ENCODE results near the gene SLC6A11.

SLC6A11 gene

GRCh38 chr3:10986592-10986991 is 170.6 kb downstream of the SLC6A11 start:
- Histone ChIP-seq H3K27me3 (ENCODE audit: insufficient read depth, low read length) (no peaks in the 10 kb centered on the region), H3K79me2 (ENCODE audit: insufficient read depth, low read length) (no peaks in the 10 kb centered on the region), H2AFZ (ENCODE audit: low read length) (no peak overlapping the region), H3K9ac (ENCODE audit: low read length) (no peak overlapping the region), H3K9me2 (ENCODE audit: low read depth, low read length) (no peaks in the 10 kb centered on the region), H3K4me3 (ENCODE audit: low read depth, low read length, poor library complexity, severe bottlenecking) (no peak overlapping the region), H4K20me1 (ENCODE audit: insufficient read depth, low read length) (no peaks in the 10 kb centered on the region), H3K36me3 (ENCODE audit: insufficient read depth, low read length) (no peaks in the 10 kb centered on the region), H3K4me1 (ENCODE audit: insufficient read depth, low read length, severe bottlenecking) (no peaks in the 10 kb centered on the region), H3K9me3 (ENCODE audit: low read length) (no peaks in the 10 kb centered on the region), H3K4me2 (ENCODE audit: low read length) (no peak overlapping the region), H3F3A (ENCODE audit: insufficient read depth, low read length) (no peaks in the 10 kb centered on the region), H3K27ac (ENCODE audit: low read depth, low read length, poor library complexity, severe bottlenecking) (no peak overlapping the region)
- TF ChIP-seq EZH2 (IDR thresholded peaks at IDR 0.05; ENCODE audit: borderline replicate concordance, low read length) (no peak), CTCF (IDR thresholded peaks at IDR 0.05; ENCODE audit: low read length) (no peak)

- no peaks in the 10 kb centered on the region for H3K27me3 ChIP-seq (ENCODE audit: insufficient read depth, low read length)
- no peaks in the 10 kb centered on the region for H3K36me3 ChIP-seq (ENCODE audit: insufficient read depth, low read length)
- H3K4me3 ChIP-seq (ENCODE audit: low read depth, low read length, poor library complexity, severe bottlenecking), result no peak overlapping the region
- no peaks in the 10 kb centered on the region for H3K4me1 ChIP-seq (ENCODE audit: insufficient read depth, low read length, severe bottlenecking)
- H3K27ac ChIP-seq (ENCODE audit: low read depth, low read length, poor library complexity, severe bottlenecking), result no peak overlapping the region
- H3K9ac ChIP-seq (ENCODE audit: low read length), result no peak overlapping the region
- H3F3A ChIP-seq (ENCODE audit: insufficient read depth, low read length), result no peaks in the 10 kb centered on the region
- no peak overlapping the region for H3K4me2 ChIP-seq (ENCODE audit: low read length)
- TF ChIP-seq EZH2 (IDR thresholded peaks at IDR 0.05; ENCODE audit: borderline replicate concordance, low read length) (no peak), CTCF (IDR thresholded peaks at IDR 0.05; ENCODE audit: low read length) (no peak)
- no peaks in the 10 kb centered on the region for H3K79me2 ChIP-seq (ENCODE audit: insufficient read depth, low read length)
- no peaks in the 10 kb centered on the region for H3K9me2 ChIP-seq (ENCODE audit: low read depth, low read length)
- H3K9me3 ChIP-seq (ENCODE audit: low read length), result no peaks in the 10 kb centered on the region
- no peak overlapping the region for H2AFZ ChIP-seq (ENCODE audit: low read length)
- H4K20me1 ChIP-seq (ENCODE audit: insufficient read depth, low read length), result no peaks in the 10 kb centered on the region
Measured at GRCh38 chr3:10988001-10988665, 172.1 kb downstream of the SLC6A11 start.

- Histone ChIP-seq H4K20me1 (ENCODE audit: insufficient read depth, low read length) (no peaks in the 10 kb centered on the region), H3F3A (ENCODE audit: insufficient read depth, low read length) (no peaks in the 10 kb centered on the region), H3K4me1 (ENCODE audit: insufficient read depth, low read length, severe bottlenecking) (no peaks in the 10 kb centered on the region), H3K27ac (ENCODE audit: low read depth, low read length, poor library complexity, severe bottlenecking) (no peak overlapping the region), H3K79me2 (ENCODE audit: insufficient read depth, low read length) (no peaks in the 10 kb centered on the region), H3K4me3 (ENCODE audit: low read depth, low read length, poor library complexity, severe bottlenecking) (no peak overlapping the region), H3K27me3 (ENCODE audit: insufficient read depth, low read length) (no peaks in the 10 kb centered on the region), H3K9me3 (ENCODE audit: low read length) (no peaks in the 10 kb centered on the region), H3K9me2 (ENCODE audit: low read depth, low read length) (no peaks in the 10 kb centered on the region), H3K9ac (ENCODE audit: low read length) (no peak overlapping the region), H3K4me2 (ENCODE audit: low read length) (no peak overlapping the region), H3K36me3 (ENCODE audit: insufficient read depth, low read length) (no peaks in the 10 kb centered on the region), H2AFZ (ENCODE audit: low read length) (no peak overlapping the region)
- TF ChIP-seq CTCF (IDR thresholded peaks at IDR 0.05; ENCODE audit: low read length) (no peak), EZH2 (IDR thresholded peaks at IDR 0.05; ENCODE audit: borderline replicate concordance, low read length) (no peak)
Measured at GRCh38 chr3:10988991-10989484, 173.0 kb downstream of the SLC6A11 start.
